ENCODE results near the gene TPD52L1. TPM values are rescaled to one million over a fixed set of nuclear protein-coding genes. Genes with fewer than 3 reads are reported as not detected.

Gene TPD52L1
- total and polyA plus RNA-seq, 2 donors (not counting 1 experiment from before 2014, with no cell fraction given) = not detected

- Mint-ChIP-seq H3K4me1 (no peaks in the 10 kb centered on the region), H3K4me3 (no peak overlapping the region), H3K27ac (no peak overlapping the region), H3K9me3 (ENCODE audit: insufficient read depth) (no peaks in the 10 kb centered on the region), H3K27me3 (peaks cover 16% of the 10 kb centered on the region)
- Histone ChIP-seq H3K9me3 (ENCODE audit: control extremely low read depth in 1 of 3, control insufficient read depth in 2 of 3, insufficient read depth in 1 of 3, low read length in 2 of 3) (peaks cover 0 to 2% (median 0%) of the 10 kb centered on the region in 3 donors), H3K4me1 (ENCODE audit: control insufficient read depth in 2 of 2, insufficient read depth in 2 of 2, low read length in 2 of 2) (no peaks in the 10 kb centered on the region), H3K27me3 (replicated peaks in 1 of 4; ENCODE audit: control extremely low read depth in 1 of 4, control insufficient read depth in 3 of 4, insufficient read depth in 4 of 4, low read length in 3 of 4) (no peaks in the 10 kb centered on the region), H2AFZ (ENCODE audit: insufficient read depth, low read depth, low read length, poor library complexity, severe bottlenecking) (no peak overlapping the region), H3K4me2 (replicated peaks; ENCODE audit: low read depth, low read length, poor library complexity, severe bottlenecking) (no peak overlapping the region), H3K9ac (ENCODE audit: low read length) (no peak overlapping the region), H3K27ac (ENCODE audit: low read length in 2 of 2) (no peak overlapping the region), H3K36me3 (replicated peaks in 1 of 2; ENCODE audit: control extremely low read depth in 1 of 2, control insufficient read depth in 1 of 2, extremely low read depth in 1 of 2, insufficient read depth in 2 of 2, low read length in 1 of 2) (no peaks in the 10 kb centered on the region), H4K20me1 (ENCODE audit: control insufficient read depth, insufficient read depth, low read length, poor library complexity, severe bottlenecking) (no peaks in the 10 kb centered on the region), H3K79me2 (ENCODE audit: control insufficient read depth, insufficient read depth, low read length) (no peaks in the 10 kb centered on the region), H3K4me3 (ENCODE audit: control extremely low read depth in 1 of 5, extremely low read depth in 1 of 5, insufficient read depth in 1 of 5, low read depth in 2 of 5, low read length in 4 of 5) (no peak overlapping the region)
- ATAC-seq (ENCODE audit: low read depth) (no peak), DNase-seq (no peak)
- whole genome bisulfite sequencing (ENCODE audit: insufficient coverage) = no CpG with 5 or more reads among the region's 1 CpG
- POLR2A ChIA-PET = no interaction called here
- intact Hi-C loops (cut with micrococcal nuclease) = no loop called here
- CTCF ChIA-PET = no interaction called here
- TF ChIP-seq CTCF (IDR thresholded peaks at IDR 0.05) (no peak), EZH2 (IDR thresholded peaks at IDR 0.05; ENCODE audit: borderline replicate concordance, insufficient read depth, low read depth, low read length, poor library complexity, severe bottlenecking) (no peak)
Observed at GRCh38 chr6:125250511-125250910, 96.9 kb downstream of the TPD52L1 start.

GRCh38 chr6:125251516-125252220, 98.1 kb downstream of the TPD52L1 start:
- H3K4me3 ChIP-seq (ENCODE audit: control extremely low read depth in 1 of 5, extremely low read depth in 1 of 5, insufficient read depth in 1 of 5, low read depth in 2 of 5, low read length in 4 of 5) = no peak overlapping the region
- H3K9ac ChIP-seq (ENCODE audit: low read length) = no peak overlapping the region
- Mint-ChIP-seq H3K4me3 (no peak overlapping the region), H3K27ac (no peak overlapping the region), H3K27me3 (peaks cover 10% of the 10 kb centered on the region), H3K4me1 (no peaks in the 10 kb centered on the region), H3K9me3 (ENCODE audit: insufficient read depth) (no peaks in the 10 kb centered on the region)
- H3K27me3 ChIP-seq (replicated peaks in 1 of 4; ENCODE audit: control extremely low read depth in 1 of 4, control insufficient read depth in 3 of 4, insufficient read depth in 4 of 4, low read length in 3 of 4) = no peaks in the 10 kb centered on the region
- intact Hi-C loops (cut with micrococcal nuclease) = no loop called here
- 80% methylated on average over 4 of the region's 6 CpGs for WGBS (ENCODE audit: insufficient coverage)
- TF ChIP-seq CTCF (IDR thresholded peaks at IDR 0.05) (no peak), EZH2 (IDR thresholded peaks at IDR 0.05; ENCODE audit: borderline replicate concordance, insufficient read depth, low read depth, low read length, poor library complexity, severe bottlenecking) (no peak)
- H3K4me1 ChIP-seq (ENCODE audit: control insufficient read depth in 2 of 2, insufficient read depth in 2 of 2, low read length in 2 of 2) = no peaks in the 10 kb centered on the region
- no peak overlapping the region for H3K4me2 ChIP-seq (replicated peaks; ENCODE audit: low read depth, low read length, poor library complexity, severe bottlenecking)
- no peak overlapping the region for H3K27ac ChIP-seq (ENCODE audit: low read length in 2 of 2)
- DNase-seq (no peak), ATAC-seq (ENCODE audit: low read depth) (no peak)
- H3K79me2 ChIP-seq (ENCODE audit: control insufficient read depth, insufficient read depth, low read length) = no peaks in the 10 kb centered on the region
- no peaks in the 10 kb centered on the region for H4K20me1 ChIP-seq (ENCODE audit: control insufficient read depth, insufficient read depth, low read length, poor library complexity, severe bottlenecking)
- ChIA-PET CTCF (no interaction called here), POLR2A (no interaction called here)
- no peak overlapping the region for H2AFZ ChIP-seq (ENCODE audit: insufficient read depth, low read depth, low read length, poor library complexity, severe bottlenecking)
- H3K36me3 ChIP-seq (replicated peaks in 1 of 2; ENCODE audit: control extremely low read depth in 1 of 2, control insufficient read depth in 1 of 2, extremely low read depth in 1 of 2, insufficient read depth in 2 of 2, low read length in 1 of 2) = no peaks in the 10 kb centered on the region
- H3K9me3 ChIP-seq (ENCODE audit: control extremely low read depth in 1 of 3, control insufficient read depth in 2 of 3, insufficient read depth in 1 of 3, low read length in 2 of 3) = no peaks in the 10 kb centered on the region
